Esophagus muscularis mucosa (tissue), 3 donors: ENCODE data around the gene ARHGAP6.

Experiments used
- POLR2A ChIP-seq: fragments of 450-650 bp; IDR thresholded peaks from one replicate; pipeline ENCODE4 v1.6.1; 2017; ENCODE audit warnings: antibody characterized with exemption, moderate library complexity, mild to moderate bottlenecking, low read depth
- POLR2AphosphoS5 ChIP-seq, 2 donors: sonication (generic); formaldehyde crosslinking; IDR thresholded peaks; one replicate each; pipeline ENCODE4 v1.6.1; 2017; ENCODE audit warnings: antibody characterized with exemption in 2 of 2
- TF ChIP-seq, protein P1 (sequence below), 3 experiments: fragments of 200-600 bp in 2 of 3; fragments of 450-650 bp in 1 of 3; sonication (generic) in 2 of 3; IDR thresholded peaks; one replicate each; pipeline ENCODE4 v1.5.1; 2017 to 2019; ENCODE audit warnings: antibody characterized with exemption in 3 of 3, mild to moderate bottlenecking in 2 of 3, moderate library complexity in 1 of 3

DNA sequence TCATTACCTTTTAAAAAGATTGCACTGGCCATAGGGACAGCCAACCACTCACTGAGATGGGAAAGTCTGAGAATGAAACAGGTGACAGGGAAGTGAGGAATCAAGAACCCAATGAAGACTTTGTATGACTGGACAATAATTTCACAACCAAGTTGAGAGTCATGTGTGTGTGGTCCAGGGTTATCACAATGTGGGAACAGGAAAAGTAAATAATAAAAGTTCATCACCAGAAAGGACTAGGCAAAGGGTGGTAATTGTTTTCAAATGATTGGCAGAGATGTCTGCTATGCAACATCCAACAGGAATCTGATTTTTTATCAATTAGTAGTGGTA, 243.2 kb downstream of the ARHGAP6 start:
- TF ChIP-seq, protein P1, sequence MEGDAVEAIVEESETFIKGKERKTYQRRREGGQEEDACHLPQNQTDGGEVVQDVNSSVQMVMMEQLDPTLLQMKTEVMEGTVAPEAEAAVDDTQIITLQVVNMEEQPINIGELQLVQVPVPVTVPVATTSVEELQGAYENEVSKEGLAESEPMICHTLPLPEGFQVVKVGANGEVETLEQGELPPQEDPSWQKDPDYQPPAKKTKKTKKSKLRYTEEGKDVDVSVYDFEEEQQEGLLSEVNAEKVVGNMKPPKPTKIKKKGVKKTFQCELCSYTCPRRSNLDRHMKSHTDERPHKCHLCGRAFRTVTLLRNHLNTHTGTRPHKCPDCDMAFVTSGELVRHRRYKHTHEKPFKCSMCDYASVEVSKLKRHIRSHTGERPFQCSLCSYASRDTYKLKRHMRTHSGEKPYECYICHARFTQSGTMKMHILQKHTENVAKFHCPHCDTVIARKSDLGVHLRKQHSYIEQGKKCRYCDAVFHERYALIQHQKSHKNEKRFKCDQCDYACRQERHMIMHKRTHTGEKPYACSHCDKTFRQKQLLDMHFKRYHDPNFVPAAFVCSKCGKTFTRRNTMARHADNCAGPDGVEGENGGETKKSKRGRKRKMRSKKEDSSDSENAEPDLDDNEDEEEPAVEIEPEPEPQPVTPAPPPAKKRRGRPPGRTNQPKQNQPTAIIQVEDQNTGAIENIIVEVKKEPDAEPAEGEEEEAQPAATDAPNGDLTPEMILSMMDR (IDR thresholded peaks at IDR 0.05), result no peak
- no peak for TF ChIP-seq POLR2A
- no peak for TF ChIP-seq POLR2AphosphoS5 (IDR thresholded peaks at IDR 0.05)
